ENCODE data around the gene FAM20A.
A peak's percentile ranks its signal among the peaks of the same experiment; 100 is the strongest.
"Not testable (repeated sequence)": the region's sequence is repeated elsewhere in the genome, so short reads cannot be mapped to it uniquely, and the experiment has no call there.

FAM20A gene

GRCh38 chr17:68492394-68493054 is 108.6 kb downstream of the FAM20A start:
- DNase-seq; CTCF ChIA-PET; H3K9me3 ChIP-seq (ENCODE audit: control extremely low read depth in 1 of 5, control insufficient read depth in 4 of 5, insufficient read depth in 2 of 5, low read depth in 1 of 5, low read length in 4 of 5); H3K36me3 ChIP-seq (ENCODE audit: control insufficient read depth in 4 of 4, insufficient read depth in 4 of 4, low read length in 3 of 4); H3K4me3 ChIP-seq (ENCODE audit: control insufficient read depth in 1 of 7, extremely low read depth in 1 of 7, insufficient read depth in 4 of 7, low read depth in 2 of 7, low read length in 6 of 7); H3K27ac ChIP-seq (ENCODE audit: insufficient read depth in 1 of 2, low read depth in 1 of 2, low read length in 2 of 2, poor library complexity in 1 of 2, severe bottlenecking in 2 of 2); POLR2A ChIA-PET; H3K27me3 ChIP-seq (replicated peaks in 2 of 5; ENCODE audit: control insufficient read depth in 4 of 5, insufficient read depth in 5 of 5, low read length in 4 of 5): not testable (repeated sequence)
- H3K4me1 ChIP-seq (ENCODE audit: control extremely low read depth in 1 of 4, control insufficient read depth in 4 of 4, insufficient read depth in 4 of 4, low read length in 3 of 4), result peaks cover 6 to 27% (median 20%) of the 10 kb centered on the region in 4 experiments
- 94% methylated on average over 5 of the region's 8 CpGs for WGBS (ENCODE audit: insufficient coverage)

GRCh38 chr17:68491381-68492231 is 109.6 kb downstream of the FAM20A start:
- Histone ChIP-seq H3K27ac (ENCODE audit: insufficient read depth in 1 of 2, low read depth in 1 of 2, low read length in 2 of 2, poor library complexity in 1 of 2, severe bottlenecking in 2 of 2) (no peak overlapping the region), H3K4me3 (ENCODE audit: control insufficient read depth in 1 of 7, extremely low read depth in 1 of 7, insufficient read depth in 4 of 7, low read depth in 2 of 7, low read length in 6 of 7) (no peak overlapping the region), H3K27me3 (replicated peaks in 2 of 5; ENCODE audit: control insufficient read depth in 4 of 5, insufficient read depth in 5 of 5, low read length in 4 of 5) (no peaks in the 10 kb centered on the region), H3K4me1 (ENCODE audit: control extremely low read depth in 1 of 4, control insufficient read depth in 4 of 4, insufficient read depth in 4 of 4, low read length in 3 of 4) (peaks cover 2 to 28% (median 22%) of the 10 kb centered on the region in 4 experiments), H3K36me3 (ENCODE audit: control insufficient read depth in 4 of 4, insufficient read depth in 4 of 4, low read length in 3 of 4) (no peaks in the 10 kb centered on the region), H3K9me3 (ENCODE audit: control extremely low read depth in 1 of 5, control insufficient read depth in 4 of 5, insufficient read depth in 2 of 5, low read depth in 1 of 5, low read length in 4 of 5) (no peaks in the 10 kb centered on the region)
- CTCF ChIA-PET, result no interaction called here
- POLR2A ChIA-PET, result interaction anchor here (0.6 kb wide), 1 partner anchor 215 kb away, joined by 5 read pairs; no protein-coding TSS in a partner anchor
- peak in 2 of 3 donors; percentile 31 to 34 for DNase-seq
- WGBS (ENCODE audit: insufficient coverage), result 39% methylated on average over 12 of the region's 12 CpGs

GRCh38 chr17:68489919-68490318 is 111.2 kb downstream of the FAM20A start:
- Histone ChIP-seq H3K27me3 (replicated peaks in 2 of 5; ENCODE audit: control insufficient read depth in 4 of 5, insufficient read depth in 5 of 5, low read length in 4 of 5) (no peaks in the 10 kb centered on the region), H3K9me3 (ENCODE audit: control extremely low read depth in 1 of 5, control insufficient read depth in 4 of 5, insufficient read depth in 2 of 5, low read depth in 1 of 5, low read length in 4 of 5) (no peaks in the 10 kb centered on the region), H3K4me3 (ENCODE audit: control insufficient read depth in 1 of 7, extremely low read depth in 1 of 7, insufficient read depth in 4 of 7, low read depth in 2 of 7, low read length in 6 of 7) (no peak overlapping the region), H3K36me3 (ENCODE audit: control insufficient read depth in 4 of 4, insufficient read depth in 4 of 4, low read length in 3 of 4) (no peaks in the 10 kb centered on the region), H3K27ac (ENCODE audit: insufficient read depth in 1 of 2, low read depth in 1 of 2, low read length in 2 of 2, poor library complexity in 1 of 2, severe bottlenecking in 2 of 2) (no peak overlapping the region), H3K4me1 (ENCODE audit: control extremely low read depth in 1 of 4, control insufficient read depth in 4 of 4, insufficient read depth in 4 of 4, low read length in 3 of 4) (peaks cover 7 to 39% (median 22%) of the 10 kb centered on the region in 4 experiments)
- DNase-seq, result no peak
- CTCF ChIA-PET, result no interaction called here
- 68% methylated on average over 4 of the region's 4 CpGs for WGBS (ENCODE audit: insufficient coverage)
- POLR2A ChIA-PET, result no interaction called here

Data from common myeloid progenitor, CD34-positive (primary cell).